ENCODE data around the gene ASB17. TPM values are rescaled to one million over a fixed set of nuclear protein-coding genes. Genes with fewer than 3 reads are reported as not detected.

ASB17 gene, protein sequence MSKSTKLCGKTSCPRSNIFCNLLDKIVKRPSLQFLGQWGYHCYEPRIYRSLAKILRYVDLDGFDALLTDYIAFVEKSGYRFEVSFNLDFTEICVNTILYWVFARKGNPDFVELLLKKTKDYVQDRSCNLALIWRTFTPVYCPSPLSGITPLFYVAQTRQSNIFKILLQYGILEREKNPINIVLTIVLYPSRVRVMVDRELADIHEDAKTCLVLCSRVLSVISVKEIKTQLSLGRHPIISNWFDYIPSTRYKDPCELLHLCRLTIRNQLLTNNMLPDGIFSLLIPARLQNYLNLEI
- total RNA-seq, result not detected in 2 replicates

GRCh38 chr1:75932304-75932703, at the start of gene ASB17:
TSS of gene ASB17 (minus strand) at chr1:75932404. CDS start at chr1:75932291, 113 bp downstream.

Other genes starting within 250 kb of the ASB17 start
- gene ACADM, start 207.7 kb downstream of the ASB17 start, total RNA-seq, result 22.4 and 34.2 TPM in 2 replicates
- 34.1 and 52.0 TPM in 2 replicates for gene RABGGTB, start 146.1 kb downstream of the ASB17 start, total RNA-seq
- gene MSH4, start 135.5 kb downstream of the ASB17 start, total RNA-seq, result 0.17 TPM in 1 of 2 replicates, not detected in the other
- 1.5 and 3.2 TPM in 2 replicates for gene ST6GALNAC3, start 142.3 kb upstream of the ASB17 start, total RNA-seq